GM23338 (cell line): ENCODE results near the gene BHLHA9. TPM values are rescaled to one million over a fixed set of nuclear protein-coding genes. Genes with fewer than 3 reads are reported as not detected.

Source experiments
- ATAC-seq: fragments of 200-7000 bp; cut with Tn5 transposase; 3 replicates; pipeline ENCODE4 v1.9.1; 2020
- DNase-seq: peaks from one replicate; pipeline ENCODE4 v3.0.0-alpha.2; 2015; ENCODE audit warnings: low spot score
- H2AFZ ChIP-seq: fragments of 200-600 bp; sonication (generic); 2 replicates; pipeline ENCODE4 v1.8.0; 2016; ENCODE audit warnings: antibody characterized with exemption, mild to moderate bottlenecking, moderate library complexity
- H3F3A ChIP-seq: fragments of 200-600 bp; sonication (generic); replicated peaks from 2 replicates; pipeline ENCODE4 v1.8.0; 2017; ENCODE audit warnings: antibody characterized with exemption, mixed run types, low read depth
- H3K27ac ChIP-seq: fragments of 200-600 bp; sonication (generic); 2 replicates; pipeline ENCODE4 v1.6.1; 2016; ENCODE audit warnings: low read depth
- H3K27me3 ChIP-seq: fragments of 200-600 bp; sonication (generic); 2 replicates; pipeline ENCODE4 v1.8.0; 2016; ENCODE audit warnings: mild to moderate bottlenecking, mixed run types, moderate library complexity; ENCODE audit not compliant: insufficient read depth
- H3K36me3 ChIP-seq: fragments of 200-600 bp; sonication (generic); 2 replicates; pipeline ENCODE4 v1.8.0; 2016; ENCODE audit warnings: mild to moderate bottlenecking; ENCODE audit not compliant: insufficient read depth
- H3K4me1 ChIP-seq: fragments of 200-600 bp; sonication (generic); 2 replicates; pipeline ENCODE4 v1.8.0; 2016; ENCODE audit warnings: mild to moderate bottlenecking, moderate library complexity; ENCODE audit not compliant: insufficient read depth
- H3K4me2 ChIP-seq: fragments of 200-600 bp; sonication (generic); 2 replicates; pipeline ENCODE4 v1.7.1; 2017; ENCODE audit warnings: mixed run types
- H3K4me3 ChIP-seq: fragments of 200-600 bp; sonication (generic); 2 replicates; pipeline ENCODE4 v1.6.1; 2016; ENCODE audit warnings: mixed run types
- H3K79me2 ChIP-seq: fragments of 200-600 bp; sonication (generic); replicated peaks from 2 replicates; pipeline ENCODE4 v1.8.0; 2017; ENCODE audit warnings: mild to moderate bottlenecking; ENCODE audit not compliant: insufficient read depth
- H3K9me2 ChIP-seq: fragments of 200-600 bp; sonication (generic); 2 replicates; pipeline ENCODE4 v1.8.0; 2017; ENCODE audit not compliant: insufficient read depth
- H4K20me1 ChIP-seq: fragments of 200-600 bp; sonication (generic); replicated peaks from 2 replicates; pipeline ENCODE4 v1.8.0; 2017; ENCODE audit warnings: mild to moderate bottlenecking; ENCODE audit not compliant: insufficient read depth
- H3K27ac Mint-ChIP-seq: 2 replicates; pipeline ENCODE4 v1.8.0; 2020; ENCODE audit warnings: inconsistent platforms, mild to moderate bottlenecking, moderate library complexity, mixed read lengths
- H3K27me3 Mint-ChIP-seq: 3 replicates; pipeline ENCODE4 v1.8.0; 2022; ENCODE audit warnings: low read depth, mild to moderate bottlenecking, moderate library complexity, mixed read lengths, inconsistent platforms; ENCODE audit not compliant: insufficient read depth, poor library complexity
- H3K36me3 Mint-ChIP-seq: 3 replicates; pipeline ENCODE4 v1.8.0; 2021; ENCODE audit warnings: low read depth, mild to moderate bottlenecking, inconsistent platforms, moderate library complexity, mixed read lengths
- H3K4me1 Mint-ChIP-seq: 3 replicates; pipeline ENCODE4 v1.8.0; 2020; ENCODE audit warnings: mild to moderate bottlenecking, inconsistent platforms, mixed read lengths
- H3K4me3 Mint-ChIP-seq: 3 replicates; pipeline ENCODE4 v1.8.0; 2021; ENCODE audit warnings: moderate library complexity, mild to moderate bottlenecking, inconsistent platforms, mixed read lengths
- H3K9me3 Mint-ChIP-seq: 3 replicates; pipeline ENCODE4 v1.8.0; 2020; ENCODE audit warnings: moderate library complexity, mild to moderate bottlenecking, inconsistent platforms, mixed read lengths
- CREB1 ChIP-seq: fragments of 250-450 bp; sonication (Bioruptor Pico); IDR thresholded peaks from 2 replicates; pipeline ENCODE4 v1.5.0; 2020; ENCODE audit warnings: low read depth, mild to moderate bottlenecking, moderate library complexity
- ETS1 ChIP-seq: IDR thresholded peaks from 2 replicates; pipeline ENCODE4 v1.6.1; 2016; ENCODE audit warnings: antibody characterized with exemption
- EZH2 ChIP-seq: fragments of 200-600 bp; sonication (generic); IDR thresholded peaks from one replicate; pipeline ENCODE4 v1.8.0; 2017; ENCODE audit warnings: antibody characterized with exemption, mild to moderate bottlenecking, low read depth; ENCODE audit not compliant: unreplicated experiment
- JUNB ChIP-seq: IDR thresholded peaks from one replicate; pipeline ENCODE4 v1.6.1; 2016; ENCODE audit warnings: antibody characterized with exemption; ENCODE audit not compliant: unreplicated experiment
- NANOG ChIP-seq: IDR thresholded peaks from 2 replicates; pipeline ENCODE4 v1.6.1; 2016; ENCODE audit warnings: antibody characterized with exemption, borderline replicate concordance
- POLR2AphosphoS5 ChIP-seq: IDR thresholded peaks from 2 replicates; pipeline ENCODE4 v1.6.1; 2016; ENCODE audit warnings: antibody characterized with exemption, low read depth
- ZNF331 ChIP-seq: fragments of 250-450 bp; sonication (Bioruptor Pico); IDR thresholded peaks from 2 replicates; pipeline ENCODE4 v1.5.0; 2020; ENCODE audit warnings: low read depth, mild to moderate bottlenecking, moderate library complexity
- polyA plus RNA-seq: library from polyadenylated mRNA; unstranded; fragments of >200 nt; fragmentation: Nextera tagmentation; extraction: Ambion mirVana; gene quantifications from 2 replicates; pipeline ENCODE4 v1.2.1, GENCODE V29; 2016
- total RNA-seq: library from RNA; depleted of rRNA; stranded (reverse); fragments of >200 nt; shearing (Covaris generic); gene quantifications from 2 replicates; pipeline ENCODE4 v1.2.3, GENCODE V29; 2014
- TF ChIP-seq, protein P1 (sequence below), 2 experiments: fragments of 200-600 bp in 1 of 2; sonication (generic) in 1 of 2; conservative IDR thresholded peaks; 2 replicates each; pipeline versions ENCODE4 v1.5.1 to v1.6.1; 2016 to 2017; ENCODE audit warnings: antibody characterized with exemption in 2 of 2, low read depth in 2 of 2, mild to moderate bottlenecking in 2 of 2, moderate library complexity in 1 of 2
- TF ChIP-seq, protein P2 (sequence below): IDR thresholded peaks from one replicate; pipeline ENCODE4 v1.6.1; 2018; ENCODE audit warnings: antibody characterized with exemption; ENCODE audit not compliant: unreplicated experiment

The BHLHA9 gene
- total and polyA plus RNA-seq, 2 experiments from 2014 or later, result 0.39 to 2.3 TPM

DNA sequence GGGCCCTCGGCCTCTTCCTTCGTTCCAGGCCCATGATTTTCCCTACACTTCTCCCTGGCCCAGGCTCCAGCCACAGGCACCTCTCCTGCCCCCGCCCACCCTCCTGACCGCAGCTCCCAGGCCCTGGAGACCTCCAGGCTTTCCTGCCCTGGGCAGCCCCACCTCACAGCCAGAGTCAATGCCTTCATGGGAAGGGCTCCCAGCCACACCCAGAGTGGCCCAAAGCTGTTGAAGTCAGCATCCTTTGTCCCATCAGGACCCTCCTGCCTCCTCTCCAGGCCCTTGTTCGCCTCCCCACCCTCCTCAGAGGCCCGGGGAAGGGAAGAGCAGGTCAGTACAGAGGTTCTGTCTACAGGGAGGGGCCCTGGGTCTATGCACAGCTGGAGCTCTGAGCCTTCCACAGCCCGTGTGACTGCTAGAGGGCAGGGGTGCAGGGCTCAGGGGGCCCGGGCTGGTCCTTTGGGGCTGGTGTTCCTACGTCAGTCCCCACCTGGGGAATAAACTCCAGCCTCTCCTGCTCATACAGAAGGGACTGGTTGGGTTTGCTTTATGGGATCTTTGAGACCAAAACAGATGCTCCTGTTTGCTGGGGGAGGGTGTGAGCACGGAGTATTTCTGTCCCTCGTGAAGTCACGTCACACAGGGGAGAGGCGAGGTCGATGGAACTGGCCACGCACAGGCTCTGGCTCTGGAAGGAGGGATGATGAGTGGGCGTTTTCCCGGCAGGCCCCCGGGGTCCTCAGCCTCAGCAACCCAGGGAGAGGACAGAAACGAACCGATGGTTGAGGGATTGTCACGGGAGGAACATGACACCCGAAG, 29.5 kb downstream of the BHLHA9 start (continued):
- TF ChIP-seq, protein P1, sequence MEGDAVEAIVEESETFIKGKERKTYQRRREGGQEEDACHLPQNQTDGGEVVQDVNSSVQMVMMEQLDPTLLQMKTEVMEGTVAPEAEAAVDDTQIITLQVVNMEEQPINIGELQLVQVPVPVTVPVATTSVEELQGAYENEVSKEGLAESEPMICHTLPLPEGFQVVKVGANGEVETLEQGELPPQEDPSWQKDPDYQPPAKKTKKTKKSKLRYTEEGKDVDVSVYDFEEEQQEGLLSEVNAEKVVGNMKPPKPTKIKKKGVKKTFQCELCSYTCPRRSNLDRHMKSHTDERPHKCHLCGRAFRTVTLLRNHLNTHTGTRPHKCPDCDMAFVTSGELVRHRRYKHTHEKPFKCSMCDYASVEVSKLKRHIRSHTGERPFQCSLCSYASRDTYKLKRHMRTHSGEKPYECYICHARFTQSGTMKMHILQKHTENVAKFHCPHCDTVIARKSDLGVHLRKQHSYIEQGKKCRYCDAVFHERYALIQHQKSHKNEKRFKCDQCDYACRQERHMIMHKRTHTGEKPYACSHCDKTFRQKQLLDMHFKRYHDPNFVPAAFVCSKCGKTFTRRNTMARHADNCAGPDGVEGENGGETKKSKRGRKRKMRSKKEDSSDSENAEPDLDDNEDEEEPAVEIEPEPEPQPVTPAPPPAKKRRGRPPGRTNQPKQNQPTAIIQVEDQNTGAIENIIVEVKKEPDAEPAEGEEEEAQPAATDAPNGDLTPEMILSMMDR (conservative IDR thresholded peaks at IDR 0.05; ENCODE audit: low read depth in 2 of 2), result no peak
- TF ChIP-seq POLR2AphosphoS5, result no peak
- no peak for TF ChIP-seq ZNF331 (CRISPR knock-in tag)
- no peak for TF ChIP-seq ETS1
- no peak for TF ChIP-seq EZH2
- no peak for TF ChIP-seq JUNB

GRCh38 chr17:1300371-1300905, 30.2 kb downstream of the BHLHA9 start:
- DNase-seq (no peak), ATAC-seq (no peak; the same call in 2 of the 3 replicates)
- H3K4me1 Mint-ChIP-seq, result peaks cover 3% of the 10 kb centered on the region
- TF ChIP-seq, protein P2, sequence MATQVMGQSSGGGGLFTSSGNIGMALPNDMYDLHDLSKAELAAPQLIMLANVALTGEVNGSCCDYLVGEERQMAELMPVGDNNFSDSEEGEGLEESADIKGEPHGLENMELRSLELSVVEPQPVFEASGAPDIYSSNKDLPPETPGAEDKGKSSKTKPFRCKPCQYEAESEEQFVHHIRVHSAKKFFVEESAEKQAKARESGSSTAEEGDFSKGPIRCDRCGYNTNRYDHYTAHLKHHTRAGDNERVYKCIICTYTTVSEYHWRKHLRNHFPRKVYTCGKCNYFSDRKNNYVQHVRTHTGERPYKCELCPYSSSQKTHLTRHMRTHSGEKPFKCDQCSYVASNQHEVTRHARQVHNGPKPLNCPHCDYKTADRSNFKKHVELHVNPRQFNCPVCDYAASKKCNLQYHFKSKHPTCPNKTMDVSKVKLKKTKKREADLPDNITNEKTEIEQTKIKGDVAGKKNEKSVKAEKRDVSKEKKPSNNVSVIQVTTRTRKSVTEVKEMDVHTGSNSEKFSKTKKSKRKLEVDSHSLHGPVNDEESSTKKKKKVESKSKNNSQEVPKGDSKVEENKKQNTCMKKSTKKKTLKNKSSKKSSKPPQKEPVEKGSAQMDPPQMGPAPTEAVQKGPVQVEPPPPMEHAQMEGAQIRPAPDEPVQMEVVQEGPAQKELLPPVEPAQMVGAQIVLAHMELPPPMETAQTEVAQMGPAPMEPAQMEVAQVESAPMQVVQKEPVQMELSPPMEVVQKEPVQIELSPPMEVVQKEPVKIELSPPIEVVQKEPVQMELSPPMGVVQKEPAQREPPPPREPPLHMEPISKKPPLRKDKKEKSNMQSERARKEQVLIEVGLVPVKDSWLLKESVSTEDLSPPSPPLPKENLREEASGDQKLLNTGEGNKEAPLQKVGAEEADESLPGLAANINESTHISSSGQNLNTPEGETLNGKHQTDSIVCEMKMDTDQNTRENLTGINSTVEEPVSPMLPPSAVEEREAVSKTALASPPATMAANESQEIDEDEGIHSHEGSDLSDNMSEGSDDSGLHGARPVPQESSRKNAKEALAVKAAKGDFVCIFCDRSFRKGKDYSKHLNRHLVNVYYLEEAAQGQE, result no peak
- TF ChIP-seq, protein P1 (conservative IDR thresholded peaks at IDR 0.05; ENCODE audit: low read depth in 2 of 2), result no peak
- no peak for TF ChIP-seq CREB1
- no peak for TF ChIP-seq NANOG
- no peak for TF ChIP-seq EZH2
- no peak for TF ChIP-seq POLR2AphosphoS5
- Histone ChIP-seq H3K4me1 (peaks cover 10% of the 10 kb centered on the region), H2AFZ (no peak overlapping the region), H3K9me2 (no peaks in the 10 kb centered on the region), H3K27ac (no peak overlapping the region), H3K36me3 (no peaks in the 10 kb centered on the region), H3K27me3 (no peaks in the 10 kb centered on the region), H3K79me2 (no peaks in the 10 kb centered on the region), H3F3A (0 out of 2 replicates have a peak, but pooled peaks cover 2% of the 10 kb centered on the region), H3K4me2 (no peak overlapping the region), H4K20me1 (no peaks in the 10 kb centered on the region), H3K4me3 (no peak overlapping the region)
- no peaks in the 10 kb centered on the region for H3K36me3 Mint-ChIP-seq
- H3K9me3 Mint-ChIP-seq, result no peaks in the 10 kb centered on the region
- no peak overlapping the region for H3K4me3 Mint-ChIP-seq
- H3K27me3 Mint-ChIP-seq, result peaks cover 9% of the 10 kb centered on the region
- H3K27ac Mint-ChIP-seq, result no peak overlapping the region
